GM12872 (cell line): ENCODE data around the gene EPC1.

Experiments
- TF ChIP-seq, protein P1 (sequence below): IDR thresholded peaks from 3 replicates; pipeline ENCODE4 v1.5.1; 2011; ENCODE audit warnings: low read depth, mild to moderate bottlenecking, low read length, moderate library complexity; ENCODE audit not compliant: insufficient read depth

The EPC1 gene

DNA sequence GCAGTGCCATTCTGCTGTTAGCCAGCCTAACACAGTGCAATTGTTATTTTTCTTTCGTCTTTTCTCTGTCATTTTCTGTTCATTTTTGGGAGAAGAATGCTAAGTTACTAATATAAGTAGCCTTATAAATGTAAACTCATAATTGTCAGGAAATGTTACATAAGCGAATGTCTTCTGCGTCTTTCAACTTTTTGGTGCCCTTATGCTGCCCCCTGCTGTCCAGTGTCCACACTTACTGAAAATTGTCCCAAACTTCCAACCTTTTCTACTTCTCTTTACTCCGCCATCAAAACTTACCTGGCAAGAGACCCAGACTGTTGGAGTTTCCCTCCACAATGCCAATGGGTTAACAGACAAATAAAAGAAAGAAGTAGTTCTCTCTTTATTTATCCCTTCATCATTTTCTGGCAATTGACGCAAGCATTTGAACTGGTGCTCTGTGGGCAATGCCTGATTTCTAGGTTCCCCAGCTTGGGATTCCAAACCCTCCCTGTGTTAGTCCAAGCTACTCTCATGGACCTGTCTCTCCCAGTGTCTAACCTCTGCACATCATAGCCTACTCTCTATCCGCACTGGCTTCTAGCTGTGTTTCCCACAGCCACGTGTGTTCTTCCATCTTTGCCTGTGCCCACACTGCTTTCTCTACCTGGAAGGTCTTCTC lies 21.0 kb upstream of the EPC1 start:
- TF ChIP-seq, protein P1, sequence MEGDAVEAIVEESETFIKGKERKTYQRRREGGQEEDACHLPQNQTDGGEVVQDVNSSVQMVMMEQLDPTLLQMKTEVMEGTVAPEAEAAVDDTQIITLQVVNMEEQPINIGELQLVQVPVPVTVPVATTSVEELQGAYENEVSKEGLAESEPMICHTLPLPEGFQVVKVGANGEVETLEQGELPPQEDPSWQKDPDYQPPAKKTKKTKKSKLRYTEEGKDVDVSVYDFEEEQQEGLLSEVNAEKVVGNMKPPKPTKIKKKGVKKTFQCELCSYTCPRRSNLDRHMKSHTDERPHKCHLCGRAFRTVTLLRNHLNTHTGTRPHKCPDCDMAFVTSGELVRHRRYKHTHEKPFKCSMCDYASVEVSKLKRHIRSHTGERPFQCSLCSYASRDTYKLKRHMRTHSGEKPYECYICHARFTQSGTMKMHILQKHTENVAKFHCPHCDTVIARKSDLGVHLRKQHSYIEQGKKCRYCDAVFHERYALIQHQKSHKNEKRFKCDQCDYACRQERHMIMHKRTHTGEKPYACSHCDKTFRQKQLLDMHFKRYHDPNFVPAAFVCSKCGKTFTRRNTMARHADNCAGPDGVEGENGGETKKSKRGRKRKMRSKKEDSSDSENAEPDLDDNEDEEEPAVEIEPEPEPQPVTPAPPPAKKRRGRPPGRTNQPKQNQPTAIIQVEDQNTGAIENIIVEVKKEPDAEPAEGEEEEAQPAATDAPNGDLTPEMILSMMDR, result peak; percentile 73

DNA sequence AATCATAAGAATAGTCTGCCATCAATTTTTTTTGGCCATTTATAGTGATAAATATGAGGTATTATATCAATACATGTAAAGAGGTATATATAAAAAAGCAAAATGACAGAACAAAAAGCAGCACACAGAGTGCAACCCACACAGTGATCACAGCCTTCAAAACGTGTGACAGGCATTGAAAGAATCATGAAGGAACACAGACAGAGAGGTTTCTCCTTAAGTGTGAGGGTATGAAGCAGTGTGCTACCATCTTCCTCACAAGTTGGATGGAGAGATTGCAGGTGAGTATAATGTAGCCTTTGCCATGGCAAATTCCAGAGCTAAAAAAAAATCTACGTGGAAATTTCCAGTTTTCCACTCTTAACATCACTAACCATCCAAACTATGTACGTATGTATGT lies 19.6 kb upstream of the EPC1 start:
- TF ChIP-seq, protein P1, result no peak

DNA sequence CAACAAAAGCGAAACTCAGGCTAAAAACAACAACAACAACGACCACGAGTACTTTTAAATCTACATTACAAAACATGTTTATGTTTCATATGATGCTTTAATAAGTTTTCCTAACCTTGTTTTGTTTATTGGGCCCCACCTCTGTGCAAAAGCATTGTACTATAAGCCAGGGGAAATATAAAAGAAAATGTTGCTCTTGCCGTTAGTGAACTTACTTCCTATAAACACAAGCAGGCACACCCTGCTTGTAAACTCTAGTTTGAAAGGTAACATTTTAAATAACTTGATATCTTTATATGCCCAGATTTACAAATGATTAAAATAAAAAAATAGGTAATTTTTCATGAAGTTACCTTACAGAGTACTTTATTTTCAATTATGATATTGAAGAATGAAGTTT lies 19.2 kb upstream of the EPC1 start:
- TF ChIP-seq, protein P1, result no peak

DNA sequence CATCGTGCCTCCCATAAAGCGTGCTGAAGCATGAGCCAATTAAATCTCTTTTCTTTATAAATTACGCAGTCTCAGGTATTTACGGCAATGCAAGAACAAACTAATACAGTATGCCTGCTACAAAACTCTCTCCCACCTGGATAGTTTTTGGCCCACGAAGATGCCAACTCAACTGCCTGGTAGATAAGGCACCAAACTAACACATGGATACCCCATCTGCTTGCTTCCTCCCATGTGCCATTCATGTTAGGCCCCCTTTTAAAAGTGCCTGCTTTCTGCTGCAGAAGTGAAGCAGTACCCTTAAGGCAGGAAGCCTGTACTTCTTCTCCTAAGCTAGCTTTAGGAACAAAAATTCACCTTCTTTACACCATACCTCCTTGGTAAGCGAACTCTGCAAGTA lies 15.6 kb upstream of the EPC1 start:
- TF ChIP-seq, protein P1, result no peak

DNA sequence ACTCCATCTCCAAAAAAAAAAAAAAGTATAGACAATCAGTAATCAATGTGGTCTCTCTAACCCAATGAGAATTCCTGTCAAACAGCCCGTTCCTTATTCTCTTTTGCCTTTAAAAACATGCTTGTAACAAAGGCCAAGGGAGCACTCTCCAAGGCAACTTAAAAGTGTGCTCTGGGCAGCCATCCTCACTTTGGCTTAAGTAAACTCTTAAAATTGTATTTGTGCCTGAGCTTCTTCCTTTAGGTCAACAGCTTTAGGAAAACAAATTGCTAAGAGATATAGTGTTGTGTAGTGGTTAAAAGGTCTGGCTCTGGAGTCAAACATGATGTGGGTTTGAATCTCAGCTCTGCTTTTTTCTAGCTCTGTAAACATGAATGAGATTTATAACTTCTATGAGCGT lies 13.9 kb upstream of the EPC1 start:
- TF ChIP-seq, protein P1, result no peak

DNA sequence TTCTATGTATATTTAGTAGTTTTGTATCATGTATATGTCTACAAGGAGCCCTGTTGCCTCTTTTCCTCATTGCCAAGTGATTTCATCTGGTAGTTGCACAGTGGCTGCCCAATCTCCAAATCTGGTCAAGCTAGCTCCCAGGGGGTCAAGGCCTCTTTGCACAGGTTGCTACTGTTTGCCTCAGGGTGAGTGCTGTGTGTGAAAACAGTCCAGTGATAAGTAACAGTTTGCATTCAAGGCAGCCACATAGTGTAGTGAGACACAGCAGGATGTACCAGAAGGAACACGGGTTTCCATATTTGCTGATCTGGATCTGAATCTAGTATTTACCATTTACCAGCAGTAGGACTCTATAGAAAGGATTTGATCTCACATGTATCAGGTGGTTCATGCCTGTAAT lies 13.3 kb upstream of the EPC1 start:
- TF ChIP-seq, protein P1, result no peak

DNA sequence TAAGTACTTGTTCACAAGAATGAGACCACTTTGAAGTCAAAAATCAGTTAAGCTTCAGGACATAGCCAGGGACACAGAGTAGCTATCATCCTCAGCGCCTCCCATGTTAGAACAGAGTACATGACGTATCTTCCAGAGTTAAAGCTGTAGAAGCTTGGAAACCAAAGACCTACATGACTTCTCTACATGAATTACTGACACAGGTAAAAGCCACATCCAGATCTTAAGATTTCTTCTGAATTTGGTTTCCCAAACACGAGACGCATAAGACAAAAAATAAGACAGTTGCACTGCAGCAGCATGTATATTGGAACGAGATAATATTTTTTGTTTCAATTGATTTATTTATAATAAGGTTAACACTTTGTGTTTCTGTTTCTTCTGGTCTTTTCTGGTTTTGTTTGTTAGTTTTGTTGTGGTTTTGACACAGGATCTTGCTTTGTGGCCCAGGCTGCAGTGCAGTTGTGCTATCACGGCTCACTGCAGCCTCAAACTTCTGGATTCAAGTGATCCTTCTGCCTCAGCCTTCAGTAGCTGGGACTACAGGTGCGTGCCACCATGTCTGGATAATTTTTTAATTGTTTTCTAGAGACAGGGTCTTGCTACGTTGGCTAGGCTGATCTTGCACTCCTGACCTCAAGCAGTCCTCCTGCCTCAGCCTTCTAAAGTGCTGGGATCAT lies 10.2 kb upstream of the EPC1 start:
- TF ChIP-seq, protein P1, result no peak
